GM21360 (cell line): ENCODE data around the gene CTNNA2.
"Not testable (repeated sequence)": the region's sequence is repeated elsewhere in the genome, so short reads cannot be mapped to it uniquely, and the experiment has no call there.

ENCODE experiments used
- ATAC-seq: cut with Tn5 transposase; IDR thresholded peaks from one replicate; pipeline ENCODE4 v1.9.1; 2021; ENCODE audit warnings: mild to moderate bottlenecking, moderate library complexity; ENCODE audit not compliant: unreplicated experiment

CTNNA2 gene

GRCh38 chr2:80126596-80127189 is 613.8 kb downstream of the CTNNA2 start:
- no peak for ATAC-seq

- no peak for ATAC-seq
Observed at GRCh38 chr2:80128080-80128479, 615.2 kb downstream of the CTNNA2 start.

GRCh38 chr2:80132281-80132680 is 619.4 kb downstream of the CTNNA2 start:
- no peak for ATAC-seq

GRCh38 chr2:80135001-80135400 is 622.1 kb downstream of the CTNNA2 start:
- ATAC-seq, result no peak

- ATAC-seq, result no peak
Observed at GRCh38 chr2:80136338-80136737, 623.5 kb downstream of the CTNNA2 start.

GRCh38 chr2:80139001-80139400 is 626.1 kb downstream of the CTNNA2 start:
- ATAC-seq, result no peak

- no peak for ATAC-seq
Observed at GRCh38 chr2:80141007-80141726, 628.3 kb downstream of the CTNNA2 start.

GRCh38 chr2:80145499-80145898 is 632.6 kb downstream of the CTNNA2 start:
- ATAC-seq, result no peak

GRCh38 chr2:80146757-80147156 is 633.9 kb downstream of the CTNNA2 start:
- not testable (repeated sequence) for ATAC-seq

GRCh38 chr2:80147690-80148089 is 634.8 kb downstream of the CTNNA2 start:
- no peak for ATAC-seq

- no peak for ATAC-seq
Observed at GRCh38 chr2:80148906-80149305, 636.1 kb downstream of the CTNNA2 start.

GRCh38 chr2:80149991-80150390 is 637.1 kb downstream of the CTNNA2 start:
- ATAC-seq, result no peak

- ATAC-seq, result no peak
Observed at GRCh38 chr2:80151248-80151647, 638.4 kb downstream of the CTNNA2 start.

GRCh38 chr2:80151651-80152050 is 638.8 kb downstream of the CTNNA2 start:
- no peak for ATAC-seq

- no peak for ATAC-seq
Observed at GRCh38 chr2:80153151-80153550, 640.3 kb downstream of the CTNNA2 start.

- ATAC-seq, result no peak
Observed at GRCh38 chr2:80153768-80154167, 640.9 kb downstream of the CTNNA2 start.

GRCh38 chr2:80154231-80154915 is 641.5 kb downstream of the CTNNA2 start:
- no peak for ATAC-seq

- ATAC-seq, result no peak
Observed at GRCh38 chr2:80164375-80164774, 651.5 kb downstream of the CTNNA2 start.

- no peak for ATAC-seq
Observed at GRCh38 chr2:80166483-80167171, 653.8 kb downstream of the CTNNA2 start.

GRCh38 chr2:80167284-80167808 is 654.5 kb downstream of the CTNNA2 start:
- no peak for ATAC-seq

- no peak for ATAC-seq
Observed at GRCh38 chr2:80168037-80168436, 655.2 kb downstream of the CTNNA2 start.
